NCI-H1048 (cell line): Measurements from ENCODE around the gene VPS13D.

Experiments
- DNase-seq: peaks from one replicate; lab custom pipeline; 2025; lab: John Stamatoyannopoulos, UW

Gene VPS13D

DNA sequence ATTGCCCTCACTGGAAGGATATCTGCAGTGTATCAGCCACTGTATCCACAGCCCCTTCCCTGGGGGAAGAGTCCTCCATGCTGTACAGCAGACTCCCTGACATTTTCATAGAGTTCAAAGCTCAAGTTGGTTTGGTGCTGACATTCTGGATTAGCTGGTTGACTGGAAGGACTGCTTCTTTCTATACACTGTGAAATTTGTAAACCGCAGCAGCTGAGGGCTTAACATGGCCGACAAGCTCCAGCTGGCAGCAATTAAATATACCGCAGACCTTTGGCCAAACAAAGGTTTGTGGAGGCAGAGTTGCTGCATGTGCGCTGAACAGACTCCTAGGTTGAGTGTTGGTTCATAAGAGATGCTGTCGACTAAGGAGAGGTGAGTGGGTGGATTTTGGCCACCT is 261.8 kb downstream of the VPS13D start:
- no peak for DNase-seq

DNA sequence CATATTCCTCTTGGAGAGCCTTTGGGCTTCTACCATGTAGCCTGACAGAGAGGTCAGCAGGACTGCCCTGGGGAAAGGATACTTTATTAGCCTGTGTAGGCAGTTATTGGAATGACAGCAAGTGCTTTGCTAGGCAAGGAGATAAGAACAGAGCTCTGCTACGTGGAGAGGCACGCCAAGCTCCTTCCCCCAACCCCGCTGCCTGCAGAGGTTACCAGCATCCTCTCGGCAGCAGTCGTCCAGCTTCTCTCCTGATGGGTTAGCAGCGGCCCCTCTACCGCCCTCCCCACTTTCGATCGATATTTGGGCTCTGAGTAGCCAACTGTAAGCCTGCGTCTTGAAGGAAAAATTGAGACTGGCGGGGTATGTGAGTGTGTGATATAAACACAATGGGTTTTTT is 265.9 kb downstream of the VPS13D start:
- DNase-seq = no peak

DNA sequence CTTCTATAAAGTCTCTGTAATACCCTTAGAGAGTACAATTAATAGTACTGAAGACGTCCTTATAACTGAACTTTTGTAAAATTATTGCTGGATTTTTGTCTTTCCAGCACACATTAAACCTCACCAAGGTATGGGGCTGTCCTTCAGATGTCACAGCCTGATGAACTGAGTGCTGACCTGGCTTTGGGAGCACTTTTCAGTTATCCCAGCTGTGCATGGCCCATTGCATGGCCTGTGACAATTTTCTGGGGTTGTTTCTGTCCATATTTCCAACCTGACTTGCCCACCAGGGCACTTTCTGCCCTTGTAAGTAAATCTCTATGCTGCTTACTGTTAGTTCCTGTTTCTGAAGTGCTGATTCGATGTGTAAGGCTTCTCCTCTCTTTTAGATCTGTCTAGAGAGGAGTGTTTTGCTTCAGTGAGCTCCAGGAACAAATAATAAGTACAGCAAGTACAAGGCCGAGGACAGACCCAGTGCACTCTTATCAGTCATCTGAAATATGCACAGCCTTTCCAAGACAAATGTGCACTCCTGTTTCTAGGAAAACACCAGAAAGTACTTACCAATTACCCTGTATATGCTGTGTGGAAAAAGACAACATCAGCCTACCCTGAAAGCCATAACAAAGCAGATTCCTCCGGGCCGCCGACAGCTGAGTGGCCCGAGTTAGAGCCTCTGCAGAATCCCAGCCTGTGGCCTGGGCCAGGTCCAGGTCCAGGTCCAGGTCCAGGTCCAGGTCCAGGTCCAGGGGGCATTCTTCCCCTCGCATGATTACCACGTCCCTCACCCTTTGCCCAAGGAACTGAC is 266.5 kb downstream of the VPS13D start:
- no peak for DNase-seq

DNA sequence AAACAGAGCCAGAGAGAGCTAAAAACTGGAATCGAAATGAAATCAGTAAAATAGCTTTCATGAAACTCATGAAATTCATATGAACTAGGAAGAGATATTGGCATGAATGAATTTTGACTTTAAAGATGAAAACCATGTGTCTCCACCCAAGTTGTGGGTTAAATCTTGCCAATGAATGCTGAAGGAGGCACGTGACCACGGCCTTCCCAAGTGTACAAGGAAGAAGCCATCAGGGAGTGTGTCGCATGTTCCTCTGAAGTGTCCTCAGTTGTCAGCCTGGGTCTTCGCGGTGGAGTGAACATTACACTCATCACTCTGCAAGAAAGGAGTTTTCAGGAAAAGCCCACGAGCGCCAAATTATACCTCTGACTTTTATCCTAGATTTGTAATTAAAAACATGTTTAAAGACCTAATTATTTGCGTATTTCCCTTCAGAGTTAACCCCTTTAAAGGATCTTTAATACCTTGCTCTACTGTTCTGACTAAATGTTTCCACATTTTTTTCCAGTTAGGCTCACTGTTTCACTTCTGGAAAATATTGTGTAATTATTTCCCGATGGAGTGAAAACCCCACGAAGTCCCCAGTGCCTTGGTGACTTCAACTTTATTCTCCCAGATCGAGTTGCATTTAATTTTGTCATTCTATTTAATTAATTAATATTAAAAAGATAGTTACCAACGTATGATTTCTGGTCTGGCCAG is 269.9 kb downstream of the VPS13D start:
- no peak for DNase-seq

DNA sequence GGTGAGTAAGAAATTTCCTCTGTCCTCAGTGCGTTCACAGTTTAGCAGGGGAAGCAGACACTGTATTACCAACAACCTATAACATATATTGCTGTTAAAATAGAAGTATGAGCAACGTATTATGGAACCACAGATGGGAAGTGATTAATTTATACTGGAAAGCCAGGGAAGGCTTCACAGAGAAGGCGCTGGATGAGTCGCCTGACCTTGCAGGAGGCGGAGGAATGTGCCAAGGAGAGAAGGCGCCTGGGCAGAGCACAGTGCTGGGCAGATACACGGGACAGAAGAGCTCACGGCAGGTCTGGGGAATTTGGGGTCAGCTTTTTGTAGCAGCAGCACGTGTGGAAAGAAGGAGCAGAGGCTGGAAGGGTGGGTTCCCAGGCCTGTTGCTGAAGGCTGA is 271.8 kb downstream of the VPS13D start:
- no peak for DNase-seq

DNA sequence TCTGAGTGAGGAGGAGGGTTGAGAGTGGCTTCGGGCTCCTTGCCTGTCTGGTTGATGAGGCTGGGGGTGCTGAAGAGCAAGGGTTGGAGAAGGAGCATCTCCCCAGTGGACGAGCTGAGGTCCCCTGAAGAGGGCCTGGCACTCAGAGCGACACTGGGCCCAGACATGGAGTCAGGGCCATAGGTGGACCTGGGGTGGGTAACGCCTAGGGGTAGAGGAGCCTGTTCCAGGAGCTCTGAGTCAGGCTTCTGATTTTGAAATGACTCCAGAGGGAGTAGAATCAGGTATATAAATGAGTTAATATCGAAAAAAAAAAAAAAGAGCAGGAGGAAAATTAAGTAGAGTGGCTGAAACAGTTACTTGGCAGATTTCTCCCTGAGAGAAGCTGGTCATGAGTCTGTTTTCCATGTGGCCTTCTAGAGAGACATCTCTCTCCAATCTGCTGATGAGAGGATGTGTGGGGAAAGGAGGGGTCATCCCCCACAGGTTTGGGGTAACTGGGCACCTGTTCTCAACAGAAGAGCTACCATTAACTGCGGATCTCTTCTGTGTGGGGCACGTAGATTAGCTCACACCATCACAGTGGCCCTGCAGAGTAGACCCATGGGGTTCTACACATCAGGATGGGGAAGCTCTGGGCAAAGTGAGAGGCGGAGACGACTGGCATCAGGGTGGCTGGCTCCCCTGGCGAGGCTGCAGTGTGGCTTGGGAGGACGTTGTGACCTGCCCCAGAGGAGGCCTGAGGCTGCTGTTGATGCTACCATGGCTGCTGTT is 272.7 kb downstream of the VPS13D start:
- no peak for DNase-seq

DNA sequence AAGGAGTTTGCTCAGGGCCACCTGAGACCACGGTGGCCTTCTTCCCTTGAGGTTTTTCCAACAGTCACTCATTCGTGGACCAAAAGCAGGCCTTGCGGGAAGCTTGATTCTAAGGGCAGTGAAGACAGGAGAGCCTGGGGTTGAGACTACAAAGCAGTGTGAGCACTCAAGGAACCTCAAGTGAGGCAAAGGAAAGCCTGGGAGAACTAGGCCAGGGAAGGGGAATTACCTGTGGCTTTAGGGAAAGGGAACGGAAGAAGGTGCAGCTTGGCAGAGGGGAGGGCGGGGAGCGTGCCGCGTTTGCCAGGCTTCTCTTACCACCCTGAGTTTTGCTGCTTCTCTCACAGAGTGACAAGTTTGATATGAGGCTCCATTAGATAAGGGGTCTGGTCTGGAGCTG is 273.9 kb downstream of the VPS13D start:
- DNase-seq = no peak

DNA sequence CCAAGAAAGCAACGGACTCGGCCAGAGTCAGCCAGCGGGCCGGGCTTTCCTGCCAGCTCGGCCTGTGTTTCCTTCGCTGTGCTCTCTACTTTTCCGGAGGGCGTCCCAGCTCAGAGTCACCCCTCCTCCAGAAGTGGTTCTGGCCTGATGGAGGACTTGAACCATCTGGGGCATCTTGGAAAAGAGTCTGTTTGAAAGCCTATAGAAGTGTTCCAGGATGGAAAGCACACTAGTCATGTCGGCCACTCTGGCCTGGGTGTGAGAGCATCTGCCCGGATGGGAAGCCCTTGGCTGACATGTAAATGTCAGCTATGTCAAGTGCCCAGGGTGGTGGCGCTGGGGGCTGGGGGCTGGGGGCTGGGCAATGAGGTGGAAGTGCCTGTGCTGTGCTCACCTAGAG is 274.8 kb downstream of the VPS13D start:
- DNase-seq = no peak

DNA sequence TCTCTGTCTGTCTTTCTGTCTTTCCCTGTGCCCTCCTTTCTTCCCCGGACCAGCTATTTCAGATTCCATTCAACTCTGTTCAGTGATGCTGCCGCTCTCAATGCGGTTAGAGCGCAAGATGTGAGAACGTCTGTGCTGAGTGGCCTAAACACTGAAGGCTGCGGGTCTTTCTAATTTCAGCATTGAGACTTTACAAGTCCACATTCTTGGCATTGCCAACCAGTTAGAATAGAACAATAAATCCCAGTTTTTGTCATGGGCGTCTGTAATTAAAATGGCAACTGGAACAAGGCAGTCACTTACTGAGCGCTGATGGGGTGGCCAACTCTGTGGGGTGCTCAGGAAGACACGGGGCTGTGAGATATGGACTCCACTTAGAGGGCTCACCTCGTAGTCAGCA is 275.4 kb downstream of the VPS13D start:
- no peak for DNase-seq

DNA sequence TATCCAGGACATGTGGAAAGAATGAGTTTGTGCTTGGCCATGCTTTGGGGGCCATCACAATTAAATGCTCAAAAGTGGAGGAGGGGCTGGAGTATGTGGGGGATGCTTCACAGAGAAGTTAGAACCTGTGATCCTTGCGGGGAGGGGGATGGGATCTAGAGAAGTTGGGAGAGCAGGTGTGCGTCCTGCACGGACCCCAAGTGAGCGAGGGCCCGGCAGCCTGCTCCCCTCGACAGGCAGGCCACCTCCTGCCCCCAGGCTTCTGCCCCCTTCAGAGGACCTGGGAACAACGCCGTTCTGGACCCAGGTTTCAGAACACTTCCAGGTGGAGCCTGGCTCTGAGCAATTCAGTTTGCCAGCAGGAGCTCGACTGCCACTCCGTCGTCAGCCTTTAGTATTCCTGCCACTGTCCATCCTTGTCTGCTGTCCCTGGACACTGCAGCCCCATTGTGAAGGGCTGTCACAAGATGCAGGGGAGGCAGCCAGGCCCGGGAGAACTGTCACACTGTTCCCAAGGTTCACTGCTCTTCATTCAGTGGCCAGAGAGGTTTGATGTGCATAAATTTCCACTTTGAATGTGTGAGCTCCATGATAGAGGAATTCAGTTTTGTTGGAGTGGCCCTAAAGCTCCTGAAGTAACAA is 275.9 kb downstream of the VPS13D start:
- DNase-seq = no peak

DNA sequence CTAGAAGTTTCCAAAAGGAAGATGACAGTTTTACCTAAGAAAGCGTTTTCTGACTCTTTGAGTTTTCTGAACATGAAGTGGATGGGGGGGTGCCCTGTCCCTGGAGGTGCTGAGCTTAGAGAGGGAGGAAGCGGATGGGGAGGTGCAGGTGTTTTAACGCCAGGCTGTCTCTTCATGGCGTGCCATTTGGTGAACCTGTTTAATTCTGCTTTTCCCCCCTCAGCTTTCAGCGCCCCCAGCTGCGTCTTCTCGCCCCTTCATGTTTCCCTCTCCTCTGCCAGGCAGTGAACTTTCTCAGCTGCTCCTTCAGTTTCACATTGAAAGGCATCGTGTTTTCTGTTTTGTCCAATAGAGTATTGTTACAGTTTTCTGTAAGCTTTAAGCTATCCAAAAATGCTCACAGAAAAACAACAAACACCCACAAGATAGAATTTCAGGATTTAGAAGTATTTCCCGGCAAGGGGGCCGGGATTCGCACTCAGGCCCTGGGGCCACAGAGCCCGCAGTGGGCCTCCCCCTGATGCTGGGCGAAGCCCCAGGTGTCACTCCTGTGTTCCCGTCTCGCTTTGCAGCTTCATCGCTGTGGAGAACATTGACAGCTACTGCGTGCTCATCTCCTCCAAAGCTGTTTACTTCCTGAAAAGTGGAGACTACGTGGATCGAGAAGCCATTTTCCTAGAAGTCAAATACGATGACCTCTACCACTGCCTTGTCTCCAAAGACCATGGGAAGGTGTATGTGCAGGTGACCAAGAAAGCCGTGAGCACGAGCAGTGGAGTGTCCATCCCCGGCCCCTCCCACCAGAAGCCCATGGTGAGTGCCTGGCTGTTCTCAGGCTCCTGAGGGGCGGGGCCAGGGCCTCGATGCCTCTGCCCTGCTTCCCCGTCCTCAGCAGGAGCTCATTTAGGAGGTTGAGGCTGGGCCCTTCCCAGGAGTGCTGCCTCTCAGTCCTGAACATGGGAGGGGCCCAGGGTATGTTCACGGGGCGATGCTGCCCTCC is 276.8 kb downstream of the VPS13D start:
- no peak for DNase-seq

DNA sequence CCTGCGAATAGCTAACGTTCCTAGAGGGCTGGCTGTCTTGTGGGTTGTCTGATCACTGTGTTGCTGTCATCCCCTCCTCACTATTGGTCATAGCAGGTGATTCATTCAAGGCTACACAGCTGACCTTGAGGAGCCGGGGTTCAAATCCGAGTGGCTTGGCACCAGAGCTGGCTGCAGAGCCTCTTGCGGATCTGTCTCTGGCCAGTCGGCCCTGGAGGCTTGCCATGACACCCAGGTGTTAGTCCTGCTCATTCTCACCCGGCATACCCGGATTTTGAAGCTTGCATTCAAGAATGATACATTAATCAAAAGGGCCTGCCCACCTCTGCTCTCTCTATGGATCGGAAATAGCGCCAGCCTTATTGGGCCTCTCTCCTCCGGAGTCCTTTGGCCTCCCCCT is 277.8 kb downstream of the VPS13D start:
- no peak for DNase-seq

DNA sequence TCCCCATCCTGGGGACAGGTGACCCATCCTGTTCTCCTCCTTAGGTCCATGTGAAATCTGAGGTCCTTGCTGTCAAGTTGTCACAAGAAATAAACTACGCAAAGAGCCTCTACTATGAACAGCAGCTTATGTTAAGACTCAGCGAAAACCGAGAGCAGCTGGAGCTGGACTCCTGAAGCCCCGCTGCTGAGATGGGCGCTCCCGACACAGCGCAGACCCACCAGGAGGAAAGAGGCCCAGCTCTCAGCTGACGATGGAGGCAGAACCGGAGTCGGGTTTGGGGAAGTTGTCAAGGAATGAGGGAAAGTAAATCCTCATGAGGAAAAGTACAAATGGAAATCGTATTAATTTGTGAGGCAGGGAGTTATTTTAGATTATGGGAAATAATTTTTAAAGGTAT is 279.0 kb downstream of the VPS13D start:
- DNase-seq = no peak

DNA sequence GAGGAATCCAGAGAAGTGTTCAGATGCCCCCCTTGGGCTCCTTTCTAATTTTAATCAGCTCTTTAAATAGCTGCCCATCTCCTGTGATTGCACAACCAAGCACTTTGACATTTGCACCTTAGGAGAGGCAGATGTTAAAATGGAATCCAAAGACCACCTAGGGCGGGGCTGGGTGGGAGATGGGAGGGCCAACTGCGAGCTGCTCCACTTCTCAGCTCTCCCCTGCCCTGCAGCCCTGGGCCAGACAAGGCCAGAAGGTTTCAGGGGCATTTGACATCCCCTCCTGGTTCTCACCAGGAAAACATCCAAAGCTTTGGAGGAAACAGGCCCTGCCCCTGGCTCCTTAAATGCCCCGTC is 281.3 kb downstream of the VPS13D start:
- no peak for DNase-seq

DNA sequence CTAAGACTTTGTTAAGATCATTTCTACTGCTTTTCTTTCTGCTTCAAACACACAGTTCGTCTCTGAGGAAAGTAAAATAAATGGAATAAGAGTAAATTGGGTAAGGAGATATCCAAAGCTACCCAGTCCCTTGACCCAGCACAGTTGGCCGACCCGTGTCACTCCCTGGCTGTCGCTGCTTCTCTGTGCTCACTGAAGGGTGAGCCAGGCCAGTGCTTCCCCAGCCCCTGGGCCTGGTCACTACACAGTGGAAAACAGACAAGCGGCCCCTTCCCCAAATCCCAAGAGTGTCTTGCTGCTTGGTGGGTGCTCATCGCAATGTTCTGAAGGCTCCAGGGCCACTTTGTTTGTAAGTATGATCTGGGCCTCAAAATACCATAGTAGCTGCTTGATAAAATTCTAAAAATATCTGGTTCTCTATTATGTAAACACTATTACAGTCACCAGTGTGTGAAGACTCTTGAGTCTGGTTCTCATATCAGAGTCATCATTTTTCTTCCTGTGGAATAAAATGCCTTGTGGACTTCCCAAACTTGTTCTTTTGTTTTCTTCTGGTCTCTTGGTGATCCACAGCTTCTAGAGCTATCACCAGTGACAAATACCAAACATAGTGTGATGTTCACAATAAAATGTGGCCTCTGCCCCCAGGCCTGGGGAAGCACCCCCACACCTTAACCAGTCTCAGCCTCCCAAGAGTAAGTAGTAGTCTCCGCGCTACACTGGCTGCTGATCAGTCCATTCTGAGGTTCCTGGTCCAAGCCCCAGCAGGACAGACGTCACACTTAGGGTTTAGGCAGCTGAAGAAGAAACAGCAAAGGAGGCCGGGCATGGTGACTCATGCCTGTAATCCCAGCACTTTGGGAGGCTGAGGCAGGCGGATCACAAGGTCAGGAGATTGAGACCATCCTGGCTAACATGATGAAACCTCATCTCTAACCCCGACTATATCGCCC is 282.0 kb downstream of the VPS13D start:
- no peak for DNase-seq

DNA sequence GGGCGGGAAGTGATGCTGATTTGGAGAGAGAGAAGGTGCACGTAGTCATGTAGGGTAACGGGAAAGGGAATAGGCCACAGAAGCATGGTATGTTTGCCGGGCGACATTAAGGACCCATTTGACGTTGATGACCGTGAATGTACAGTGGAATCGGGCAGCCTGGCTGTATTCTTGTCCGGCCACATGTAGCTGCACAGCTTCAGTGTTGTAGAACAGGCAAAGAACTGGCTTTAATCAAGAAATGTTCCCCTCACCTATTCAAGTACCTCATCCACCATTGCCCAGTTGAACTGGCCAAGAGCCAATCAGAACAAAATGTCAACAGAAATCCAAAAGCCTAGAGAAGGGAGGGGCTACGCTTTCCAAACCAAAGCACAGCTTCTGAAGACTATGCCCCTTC is 283.4 kb downstream of the VPS13D start:
- DNase-seq = no peak

DNA sequence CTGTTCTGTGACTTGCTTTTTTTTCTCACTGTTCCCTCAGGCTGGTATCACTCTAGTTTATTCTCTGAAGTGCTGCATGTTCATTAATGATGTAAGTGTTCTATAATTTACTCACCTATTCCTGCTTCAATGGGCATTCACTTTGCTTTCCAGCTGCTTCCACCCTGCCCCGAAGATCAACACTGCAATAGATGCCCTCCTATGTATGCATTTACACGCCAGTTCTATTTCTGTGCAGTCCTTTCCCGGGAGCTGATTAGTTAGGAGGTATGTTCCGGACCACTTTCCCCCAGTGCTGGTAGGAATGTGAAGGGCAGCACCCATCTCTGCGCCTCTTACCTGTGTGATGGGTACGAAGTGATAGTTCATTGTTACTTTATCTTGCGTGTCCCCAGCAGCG is 284.8 kb downstream of the VPS13D start:
- no peak for DNase-seq

DNA sequence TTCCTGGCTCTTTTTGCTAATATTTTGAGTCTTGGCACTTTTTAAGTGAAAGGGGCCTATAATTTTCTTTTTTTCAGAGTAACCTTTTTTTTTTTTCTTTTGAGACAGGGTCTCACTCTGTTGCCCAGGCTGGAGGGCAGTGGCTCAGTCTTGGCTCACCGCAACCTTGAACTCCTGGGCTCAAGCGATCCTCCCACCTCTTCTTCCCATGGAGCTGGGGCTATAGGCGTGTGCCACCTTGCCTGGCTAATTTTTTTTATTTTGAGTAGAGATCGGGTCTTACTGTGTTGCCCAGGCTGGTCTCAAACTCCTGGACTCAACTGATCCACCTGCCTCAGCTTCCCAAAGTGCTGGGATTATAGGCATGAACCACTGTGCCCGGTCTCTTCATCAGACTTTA is 285.4 kb downstream of the VPS13D start:
- no peak for DNase-seq

DNA sequence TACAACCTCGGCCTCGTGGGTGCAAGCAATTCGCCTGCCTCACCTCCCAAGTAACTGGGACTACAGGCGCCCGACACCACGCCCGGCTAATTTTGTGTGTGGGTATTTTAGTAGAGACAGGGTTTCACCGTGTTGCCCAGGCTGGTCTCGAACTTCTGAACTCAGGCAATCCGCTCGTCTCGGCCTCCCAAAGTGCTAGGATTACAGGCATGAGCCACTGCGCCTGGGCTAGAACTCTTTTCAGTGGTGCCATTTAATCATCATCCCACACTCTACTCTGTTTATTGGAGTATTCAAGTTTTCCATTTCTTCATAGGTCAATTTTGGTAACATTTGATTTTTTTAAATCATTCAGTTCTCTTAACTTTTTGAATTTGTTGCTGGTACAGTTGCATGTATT is 286.9 kb downstream of the VPS13D start:
- no peak for DNase-seq
